Endothelial cell (in vitro differentiated cells): ENCODE measurements around the gene NAV3. TPM values are rescaled to one million over a fixed set of nuclear protein-coding genes. Genes with fewer than 3 reads are reported as not detected.

Experiments
- DNase-seq: peaks from one replicate; pipeline ENCODE4 v3.0.0; 2021; ENCODE audit warnings: low spot score
- H3K27ac Mint-ChIP-seq: one replicate; pipeline ENCODE4 v1.8.0; 2021; ENCODE audit warnings: mixed read lengths, inconsistent platforms; ENCODE audit not compliant: unreplicated experiment
- H3K27me3 Mint-ChIP-seq: one replicate; pipeline ENCODE4 v1.8.0; 2021; ENCODE audit warnings: mild to moderate bottlenecking, moderate library complexity, mixed read lengths, inconsistent platforms; ENCODE audit not compliant: unreplicated experiment
- H3K36me3 Mint-ChIP-seq: one replicate; pipeline ENCODE4 v1.8.0; 2021; ENCODE audit warnings: mild to moderate bottlenecking, low read depth, mixed read lengths, inconsistent platforms; ENCODE audit not compliant: unreplicated experiment
- H3K4me1 Mint-ChIP-seq: one replicate; pipeline ENCODE4 v1.8.0; 2021; ENCODE audit warnings: mild to moderate bottlenecking, mixed read lengths, inconsistent platforms; ENCODE audit not compliant: unreplicated experiment
- H3K4me3 Mint-ChIP-seq: one replicate; pipeline ENCODE4 v1.8.0; 2021; ENCODE audit warnings: mild to moderate bottlenecking, mixed read lengths, inconsistent platforms; ENCODE audit not compliant: unreplicated experiment
- H3K9me3 Mint-ChIP-seq: one replicate; pipeline ENCODE4 v1.8.0; 2021; ENCODE audit warnings: mixed read lengths, inconsistent platforms; ENCODE audit not compliant: unreplicated experiment
- CTCF ChIP-seq: fragments of 200-600 bp; sonication (generic); IDR thresholded peaks from one replicate; pipeline ENCODE4 v1.5.0; 2021; ENCODE audit warnings: antibody characterized with exemption; ENCODE audit not compliant: unreplicated experiment
- total RNA-seq: library from RNA; stranded (reverse); fragmentation: NEBNext Ultra II Directional; extraction: Animal tissue kit (Norgen Biotek cat#: 25700); gene quantifications from one replicate; pipeline ENCODE4 v1.2.1, GENCODE V29; 2021; ENCODE audit not compliant: unreplicated experiment

NAV3 gene
- total RNA-seq, 1 donor from 2014 or later, result 20.3 TPM

GRCh38 chr12:77973579-77973978 lies 142.9 kb downstream of the NAV3 start:
- H3K4me1 Mint-ChIP-seq, result no peaks in the 10 kb centered on the region
- no peaks in the 10 kb centered on the region for H3K36me3 Mint-ChIP-seq
- no peak overlapping the region for H3K27ac Mint-ChIP-seq
- no peak for TF ChIP-seq CTCF
- no peak overlapping the region for H3K4me3 Mint-ChIP-seq
- no peaks in the 10 kb centered on the region for H3K27me3 Mint-ChIP-seq
- no peaks in the 10 kb centered on the region for H3K9me3 Mint-ChIP-seq
- no peak for DNase-seq

GRCh38 chr12:77974645-77975044 lies 144.0 kb downstream of the NAV3 start:
- TF ChIP-seq CTCF, result no peak
- no peaks in the 10 kb centered on the region for H3K27me3 Mint-ChIP-seq
- H3K36me3 Mint-ChIP-seq, result no peaks in the 10 kb centered on the region
- no peak overlapping the region for H3K4me3 Mint-ChIP-seq
- no peak overlapping the region for H3K27ac Mint-ChIP-seq
- DNase-seq, result no peak
- H3K4me1 Mint-ChIP-seq, result peaks cover under 1% of the 10 kb centered on the region
- H3K9me3 Mint-ChIP-seq, result no peaks in the 10 kb centered on the region

- Mint-ChIP-seq H3K9me3 (no peaks in the 10 kb centered on the region), H3K4me1 (peaks cover 3% of the 10 kb centered on the region), H3K27ac (no peak overlapping the region), H3K27me3 (no peaks in the 10 kb centered on the region), H3K4me3 (no peak overlapping the region), H3K36me3 (no peaks in the 10 kb centered on the region)
- no peak for TF ChIP-seq CTCF
- DNase-seq, result no peak
Observed at GRCh38 chr12:77979597-77980250, 149.0 kb downstream of the NAV3 start.

- no peak overlapping the region for H3K27ac Mint-ChIP-seq
- H3K36me3 Mint-ChIP-seq, result no peaks in the 10 kb centered on the region
- no peak overlapping the region for H3K4me3 Mint-ChIP-seq
- no peaks in the 10 kb centered on the region for H3K9me3 Mint-ChIP-seq
- no peak for TF ChIP-seq CTCF
- no peak for DNase-seq
- peaks cover 3% of the 10 kb centered on the region for H3K4me1 Mint-ChIP-seq
- H3K27me3 Mint-ChIP-seq, result no peaks in the 10 kb centered on the region
Observed at GRCh38 chr12:77980782-77981181, 150.1 kb downstream of the NAV3 start.

- Mint-ChIP-seq H3K4me1 (peaks cover 3% of the 10 kb centered on the region), H3K27me3 (no peaks in the 10 kb centered on the region), H3K4me3 (no peak overlapping the region), H3K27ac (no peak overlapping the region), H3K9me3 (no peaks in the 10 kb centered on the region), H3K36me3 (no peaks in the 10 kb centered on the region)
- DNase-seq, result no peak
- TF ChIP-seq CTCF, result no peak
Observed at GRCh38 chr12:77983859-77984258, 153.2 kb downstream of the NAV3 start.
